GM13976 (cell line): Measurements from ENCODE around the gene FKBP3.
"Not testable (repeated sequence)": the region's sequence is repeated elsewhere in the genome, so short reads cannot be mapped to it uniquely, and the experiment has no call there.

ENCODE experiments used
- DNase-seq: peaks from one replicate; pipeline ENCODE4 v3.0.0; 2012; ENCODE audit warnings: low spot score
- in situ Hi-C: fragments of 300-500 bp; cut with MboI; formaldehyde crosslinking; loops from one replicate; pipeline ENCODE4 v1.12.0; 2022; ENCODE audit warnings: low sequenced_read_pairs, mixed read lengths, inconsistent platforms; ENCODE audit not compliant: unreplicated experiment
- TF ChIP-seq, protein P1 (sequence below): IDR thresholded peaks from 2 replicates; pipeline ENCODE4 v1.5.1; 2012; ENCODE audit warnings: borderline replicate concordance, mild to moderate bottlenecking; ENCODE audit not compliant: insufficient read depth; ENCODE audit errors: extremely low read depth, missing control alignments, control extremely low read depth

Gene FKBP3

DNA sequence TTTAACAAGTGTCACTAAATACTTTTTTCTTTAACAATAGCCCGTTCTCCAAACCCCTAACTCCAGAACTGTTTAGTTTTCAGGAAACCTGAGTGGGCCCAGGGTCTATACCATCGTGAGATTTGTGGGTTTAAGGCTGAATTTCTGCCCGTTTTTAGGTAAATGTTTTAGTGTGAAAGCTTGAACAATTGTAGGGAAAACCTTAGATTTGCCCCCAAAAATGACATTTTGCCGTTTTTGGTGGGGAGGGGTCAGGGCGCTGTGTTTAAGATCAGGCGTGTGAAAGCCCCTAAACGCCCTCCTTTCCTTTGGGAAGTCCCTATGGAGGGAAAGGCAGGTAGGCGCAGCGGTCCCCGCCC, 50.7 kb downstream of the FKBP3 start:
- in situ Hi-C loops: no loop called here
- TF ChIP-seq, protein P1, sequence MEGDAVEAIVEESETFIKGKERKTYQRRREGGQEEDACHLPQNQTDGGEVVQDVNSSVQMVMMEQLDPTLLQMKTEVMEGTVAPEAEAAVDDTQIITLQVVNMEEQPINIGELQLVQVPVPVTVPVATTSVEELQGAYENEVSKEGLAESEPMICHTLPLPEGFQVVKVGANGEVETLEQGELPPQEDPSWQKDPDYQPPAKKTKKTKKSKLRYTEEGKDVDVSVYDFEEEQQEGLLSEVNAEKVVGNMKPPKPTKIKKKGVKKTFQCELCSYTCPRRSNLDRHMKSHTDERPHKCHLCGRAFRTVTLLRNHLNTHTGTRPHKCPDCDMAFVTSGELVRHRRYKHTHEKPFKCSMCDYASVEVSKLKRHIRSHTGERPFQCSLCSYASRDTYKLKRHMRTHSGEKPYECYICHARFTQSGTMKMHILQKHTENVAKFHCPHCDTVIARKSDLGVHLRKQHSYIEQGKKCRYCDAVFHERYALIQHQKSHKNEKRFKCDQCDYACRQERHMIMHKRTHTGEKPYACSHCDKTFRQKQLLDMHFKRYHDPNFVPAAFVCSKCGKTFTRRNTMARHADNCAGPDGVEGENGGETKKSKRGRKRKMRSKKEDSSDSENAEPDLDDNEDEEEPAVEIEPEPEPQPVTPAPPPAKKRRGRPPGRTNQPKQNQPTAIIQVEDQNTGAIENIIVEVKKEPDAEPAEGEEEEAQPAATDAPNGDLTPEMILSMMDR: no peak
- no peak for DNase-seq

DNA sequence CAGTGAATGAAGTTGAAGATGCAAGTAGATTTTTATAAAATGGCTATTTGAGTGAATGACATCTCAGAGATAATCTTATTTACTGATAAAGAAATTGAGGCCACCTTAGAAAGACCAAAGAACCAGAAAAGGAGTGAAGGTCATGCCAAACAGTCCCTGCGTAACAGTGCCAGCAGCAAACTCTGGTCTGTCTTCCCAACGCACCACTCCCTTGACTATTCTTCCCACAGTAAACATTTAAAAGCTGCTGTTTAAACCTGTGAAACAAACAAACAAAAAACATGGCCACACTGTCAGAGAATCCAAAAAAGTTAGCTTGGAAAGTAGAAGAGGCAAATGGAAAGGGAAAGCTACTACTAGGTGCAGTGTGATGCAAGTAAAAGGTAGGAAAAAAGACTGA, 51.9 kb downstream of the FKBP3 start:
- in situ Hi-C loops: no loop called here
- TF ChIP-seq, protein P1: no peak

DNA sequence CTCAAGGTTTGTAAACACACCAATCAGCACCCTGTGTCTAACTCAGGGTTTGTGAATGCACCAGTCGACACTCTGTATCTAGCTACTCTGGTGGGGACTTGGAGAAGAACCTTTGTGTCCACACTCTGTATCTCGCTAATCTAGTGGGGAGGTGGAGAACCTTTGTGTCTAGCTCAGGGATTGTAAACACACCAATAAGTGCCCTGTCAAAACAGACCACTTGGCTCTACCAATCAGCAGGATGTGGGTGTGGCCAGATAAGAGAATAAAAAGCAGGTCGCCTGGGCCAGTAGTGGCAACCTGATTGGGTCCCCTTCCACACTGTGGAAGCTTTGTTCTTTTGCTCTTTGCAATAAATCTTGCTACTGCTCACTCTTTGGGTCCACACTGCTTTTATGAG, 53.2 kb downstream of the FKBP3 start:
- DNase-seq, in situ Hi-C loops: not testable (repeated sequence)

More for the DNA sequence above, 51.9 kb downstream of the FKBP3 start:
- no peak for DNase-seq

DNA sequence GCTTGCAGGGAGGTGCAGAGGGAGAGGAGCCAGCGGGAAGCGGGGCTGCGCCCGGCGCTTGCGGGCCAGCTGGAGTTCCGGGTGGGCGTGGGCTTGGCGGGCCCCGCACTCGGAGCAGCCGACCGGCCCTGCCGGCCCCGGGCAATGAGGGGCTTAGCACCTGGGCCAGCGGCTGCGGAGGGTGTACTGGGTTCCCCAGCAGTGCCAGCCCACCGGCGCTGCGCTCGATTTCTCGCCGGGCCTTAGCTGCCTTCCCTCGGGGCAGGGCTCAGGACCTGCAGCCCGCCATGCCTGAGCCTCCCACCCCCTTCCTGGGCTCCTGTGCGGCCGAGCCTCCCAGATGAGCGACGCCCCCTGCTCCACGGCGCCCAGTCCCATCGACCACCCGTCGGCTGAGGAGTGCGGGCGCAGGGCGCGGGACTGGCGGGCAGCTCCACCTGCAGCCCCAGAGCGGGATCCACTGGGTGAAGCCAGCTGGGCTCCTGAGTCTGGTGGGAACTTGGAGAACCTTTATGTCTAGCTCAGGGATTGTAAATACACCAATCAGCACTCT, 53.8 kb downstream of the FKBP3 start:
- in situ Hi-C loops, DNase-seq: not testable (repeated sequence)

DNA sequence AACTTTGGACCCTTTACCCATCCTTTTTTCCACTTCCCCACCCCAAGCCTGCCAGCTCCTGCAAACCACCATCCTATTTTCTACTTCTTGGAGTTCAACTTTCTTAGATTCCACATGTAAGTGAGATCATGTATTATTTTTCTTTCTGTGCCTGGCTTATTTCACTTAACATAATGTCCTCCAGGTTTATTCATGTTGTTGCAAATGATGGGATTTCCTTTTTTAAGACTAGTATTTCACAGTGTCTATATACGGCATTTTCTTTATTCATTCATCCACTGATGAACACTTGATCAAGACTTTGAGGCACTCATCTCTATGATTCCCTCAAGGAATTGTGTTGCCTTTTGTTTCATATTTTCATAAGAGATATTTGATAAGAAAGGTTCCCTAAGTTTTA, 56.0 kb downstream of the FKBP3 start:
- TF ChIP-seq, protein P1: no peak
- in situ Hi-C loops: no loop called here
- DNase-seq: no peak

DNA sequence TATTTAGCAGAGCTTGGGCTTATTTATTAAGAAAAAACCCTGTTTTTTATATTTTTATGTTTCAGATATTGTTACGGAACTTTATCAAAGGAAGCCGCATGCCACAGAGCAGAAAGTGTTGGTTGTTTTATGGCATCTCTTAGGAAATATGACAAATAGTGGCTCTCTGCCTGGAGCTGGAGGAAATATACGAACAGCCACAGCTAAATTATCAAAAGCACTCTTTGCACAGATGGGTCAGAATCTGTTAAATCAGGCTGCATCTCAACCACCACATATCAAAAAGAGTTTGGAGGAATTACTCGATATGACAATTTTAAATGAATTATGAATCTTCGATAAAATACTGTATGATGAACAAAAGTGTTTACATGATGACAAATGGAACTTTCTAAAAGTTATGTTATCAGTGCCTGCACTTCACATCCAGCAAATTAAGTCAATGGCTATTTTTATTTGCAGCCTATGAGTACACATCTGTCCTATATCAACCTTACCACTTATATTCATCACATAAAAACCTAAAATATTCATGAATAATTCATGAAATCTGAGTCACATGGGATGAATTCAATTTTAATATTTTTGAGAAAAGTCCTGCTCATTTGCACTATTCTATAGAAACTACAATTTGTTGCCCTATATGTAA, 60.9 kb downstream of the FKBP3 start:
- DNase-seq: no peak
- TF ChIP-seq, protein P1: no peak
- in situ Hi-C loops: no loop called here

DNA sequence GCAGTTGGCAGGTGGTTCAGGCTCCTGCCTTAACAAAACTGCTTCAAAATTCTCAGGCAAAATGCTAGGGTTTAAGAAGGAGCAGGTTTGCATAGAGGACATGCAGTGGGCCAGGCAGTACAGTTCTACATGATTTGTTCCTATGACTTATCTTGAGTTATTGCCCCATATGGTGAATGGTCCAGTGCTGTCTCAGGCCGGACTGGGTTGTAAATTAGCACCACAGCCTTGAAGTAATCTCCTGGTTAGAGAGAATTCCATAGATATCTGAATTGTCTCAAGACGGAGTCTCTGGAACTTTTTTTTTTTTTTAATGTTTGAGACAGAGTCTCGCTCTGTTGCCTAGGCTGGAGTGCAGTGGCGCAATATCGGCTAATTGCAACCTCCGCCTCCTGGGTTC, 62.2 kb downstream of the FKBP3 start:
- TF ChIP-seq, protein P1: no peak
- DNase-seq: no peak
- in situ Hi-C loops: no loop called here

DNA sequence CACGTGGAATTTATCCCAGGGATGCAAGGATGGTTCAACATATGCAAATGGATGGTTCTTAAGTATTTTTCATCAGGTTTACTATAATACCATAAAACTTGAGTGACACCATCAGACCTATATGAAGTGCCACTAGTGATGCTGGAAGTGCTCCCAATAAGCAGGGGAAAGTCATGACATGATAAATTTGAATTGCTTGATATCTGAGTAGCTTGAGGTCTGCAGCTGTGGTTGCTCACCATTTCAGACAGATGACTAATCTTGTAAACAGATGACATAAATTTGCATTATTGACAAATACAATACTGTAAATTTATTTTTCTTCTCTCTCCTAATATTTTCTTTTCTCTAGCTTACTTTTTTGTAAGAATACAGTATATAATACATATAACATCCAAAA, 64.1 kb downstream of the FKBP3 start:
- TF ChIP-seq, protein P1: no peak
- no peak for DNase-seq

More for the DNA sequence above, 64.1 kb downstream of the FKBP3 start:
- in situ Hi-C loops: no loop called here
